Calu3 (cell line): ENCODE measurements around the gene PLEKHA8. TPM values are rescaled to one million over a fixed set of nuclear protein-coding genes. Genes with fewer than 3 reads are reported as not detected.

Experiments used
- BruUV-seq: library from RNA; stranded (reverse); fragments of 400-500 nt; replicated peaks from 2 replicates; lab custom pipeline; 2021; lab: Mats Ljungman, UMichigan
- CTCF ChIA-PET: fragments of 300-600 bp; sonication (Branson Sonifier 250); formaldehyde crosslinking; loops from one replicate; lab custom pipeline; 2022; ENCODE audit warnings: antibody characterized with exemption; lab: Charles Lee
- DNase-seq: peaks from one replicate; pipeline ENCODE4 v3.0.0; 2022
- H3K27ac Mint-ChIP-seq: one replicate; pipeline ENCODE4 v1.8.0; 2022; ENCODE audit warnings: mixed read lengths; ENCODE audit not compliant: unreplicated experiment
- H3K27me3 Mint-ChIP-seq: one replicate; pipeline ENCODE4 v1.8.0; 2022; ENCODE audit warnings: mixed read lengths; ENCODE audit not compliant: unreplicated experiment
- H3K36me3 Mint-ChIP-seq: one replicate; pipeline ENCODE4 v1.8.0; 2022; ENCODE audit warnings: mild to moderate bottlenecking, moderate library complexity, mixed read lengths; ENCODE audit not compliant: insufficient read depth, unreplicated experiment
- H3K4me1 Mint-ChIP-seq: one replicate; pipeline ENCODE4 v1.8.0; 2022; ENCODE audit warnings: mild to moderate bottlenecking, low read depth, mixed read lengths; ENCODE audit not compliant: unreplicated experiment
- H3K4me3 Mint-ChIP-seq: one replicate; pipeline ENCODE4 v1.8.0; 2022; ENCODE audit warnings: mild to moderate bottlenecking, low read depth, moderate library complexity, mixed read lengths; ENCODE audit not compliant: unreplicated experiment
- H3K9me3 Mint-ChIP-seq: one replicate; pipeline ENCODE4 v1.8.0; 2022; ENCODE audit warnings: low read depth, mixed read lengths; ENCODE audit not compliant: unreplicated experiment
- CTCF ChIP-seq: fragments of 200-600 bp; IDR thresholded peaks from one replicate; pipeline ENCODE4 v1.8.0; 2022; ENCODE audit warnings: antibody characterized with exemption; ENCODE audit not compliant: unreplicated experiment
- intact Hi-C: fragments of 100-400 bp; cut with micrococcal nuclease; formaldehyde crosslinking; loops from one replicate; pipeline ENCODE4 v1.10.0; 2022; ENCODE audit not compliant: unreplicated experiment
- total RNA-seq: library from RNA; stranded (reverse); gene quantifications from 2 replicates; pipeline ENCODE4 v1.2.3, GENCODE V29; 2022

PLEKHA8 gene
- total RNA-seq, 1 experiment from 2014 or later, result 27.6 TPM

DNA sequence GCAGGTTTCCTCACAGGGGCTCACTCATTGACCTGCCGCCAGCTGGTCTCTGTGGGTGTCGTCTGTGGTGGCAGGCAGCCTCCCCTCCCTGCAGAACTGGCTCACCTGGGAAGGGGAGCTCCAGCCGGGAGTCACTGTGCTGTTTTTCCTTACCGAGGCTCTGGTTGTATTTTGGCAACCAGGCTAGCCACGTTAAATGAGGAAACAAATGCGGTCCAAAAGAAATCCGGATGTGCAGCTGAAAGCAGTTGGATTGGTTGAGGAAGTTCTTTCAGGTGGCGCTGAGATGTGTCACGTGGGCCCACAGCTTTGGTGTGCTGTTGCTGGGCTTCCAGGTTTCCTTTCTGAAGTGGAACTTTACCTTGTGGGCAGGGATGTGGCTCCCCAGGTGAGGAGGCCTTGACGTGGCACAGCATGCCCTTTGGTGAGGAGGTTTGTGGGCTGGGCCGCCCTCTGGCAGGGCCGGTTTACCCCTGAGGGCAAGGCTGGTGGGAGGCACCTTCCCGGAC lies 120.8 kb downstream of the PLEKHA8 start:
- Mint-ChIP-seq H3K4me3 (no peak overlapping the region), H3K36me3 (no peaks in the 10 kb centered on the region), H3K27me3 (no peaks in the 10 kb centered on the region), H3K27ac (no peak overlapping the region), H3K4me1 (peaks cover 9% of the 10 kb centered on the region), H3K9me3 (no peaks in the 10 kb centered on the region)
- intact Hi-C loops, result no loop called here
- TF ChIP-seq CTCF, result no peak
- peak; percentile 43 for DNase-seq
- CTCF ChIA-PET, result no interaction called here
- BruUV-seq, result no TSS peak

DNA sequence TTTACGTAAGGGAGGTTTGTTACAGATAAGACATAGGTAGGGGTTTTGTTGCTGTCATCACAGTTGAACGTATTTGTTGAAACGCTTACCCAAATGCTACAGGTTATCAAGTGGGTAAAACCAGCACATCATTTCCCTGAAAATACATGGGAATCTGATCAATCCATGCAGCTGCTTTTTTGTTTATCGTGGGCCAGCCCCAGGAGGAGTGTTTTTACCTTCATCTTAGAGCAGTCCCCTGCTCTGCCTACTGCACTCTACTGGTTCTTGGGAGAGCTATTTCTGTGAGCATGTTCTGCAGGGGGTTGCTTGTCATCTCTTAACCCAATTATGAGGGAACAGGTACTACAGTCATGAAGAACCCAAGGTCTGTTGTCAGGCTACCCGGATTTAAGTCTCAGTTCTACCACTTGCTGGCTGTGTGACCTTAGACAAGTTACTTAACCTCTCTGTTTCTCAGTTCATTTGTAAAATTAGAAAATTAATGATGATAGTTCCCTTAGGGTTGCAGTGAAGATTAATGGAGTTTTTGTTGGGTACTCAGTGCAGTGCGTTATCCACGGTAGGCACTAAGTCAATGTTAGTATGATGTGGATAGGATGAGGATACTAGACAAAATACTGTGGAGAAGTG lies 121.5 kb downstream of the PLEKHA8 start:
- BruUV-seq, result no TSS peak
- no peak for DNase-seq
- CTCF ChIA-PET, result no interaction called here
- no peaks in the 10 kb centered on the region for H3K27me3 Mint-ChIP-seq
- no peaks in the 10 kb centered on the region for H3K9me3 Mint-ChIP-seq
- intact Hi-C loops, result no loop called here
- H3K4me3 Mint-ChIP-seq, result no peak overlapping the region
- H3K36me3 Mint-ChIP-seq, result no peaks in the 10 kb centered on the region
- TF ChIP-seq CTCF, result no peak
- peaks cover 1% of the 10 kb centered on the region for H3K4me1 Mint-ChIP-seq
- H3K27ac Mint-ChIP-seq, result no peak overlapping the region

DNA sequence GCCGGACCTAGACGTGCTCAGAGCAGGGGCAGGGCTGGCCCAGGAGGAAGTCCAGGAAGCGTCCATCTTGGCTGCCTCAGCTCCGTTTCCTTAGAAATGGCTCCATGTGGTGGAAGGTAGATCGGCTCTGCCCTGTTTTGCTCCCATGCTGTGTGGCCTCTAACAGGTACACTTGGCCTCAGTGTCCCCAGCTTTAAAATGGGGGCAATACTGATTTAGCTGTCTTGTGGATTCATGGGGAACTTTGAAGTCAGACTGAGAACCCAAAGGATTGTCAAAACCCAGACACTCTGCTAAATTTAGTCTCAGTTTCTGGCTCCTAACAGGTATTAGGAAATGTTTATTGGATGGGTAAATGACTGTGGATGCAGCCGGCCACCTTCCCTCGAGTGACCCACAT lies 122.5 kb downstream of the PLEKHA8 start:
- no peak for DNase-seq
- Mint-ChIP-seq H3K36me3 (no peaks in the 10 kb centered on the region), H3K27me3 (no peaks in the 10 kb centered on the region), H3K27ac (no peak overlapping the region), H3K4me1 (no peaks in the 10 kb centered on the region), H3K4me3 (no peak overlapping the region), H3K9me3 (no peaks in the 10 kb centered on the region)
- no TSS peak for BruUV-seq
- intact Hi-C loops, result no loop called here
- CTCF ChIA-PET, result no interaction called here
- no peak for TF ChIP-seq CTCF

- Mint-ChIP-seq H3K36me3 (no peaks in the 10 kb centered on the region), H3K4me1 (peaks cover under 1% of the 10 kb centered on the region), H3K4me3 (no peak overlapping the region), H3K9me3 (no peaks in the 10 kb centered on the region), H3K27ac (no peak overlapping the region), H3K27me3 (no peaks in the 10 kb centered on the region)
- BruUV-seq, result no TSS peak
- no peak for DNase-seq
- CTCF ChIA-PET, result no interaction called here
- no peak for TF ChIP-seq CTCF
- intact Hi-C loops, result no loop called here
These were observed 125.9 kb downstream of the PLEKHA8 start for GRCh38 chr7:30154111-30154587.
